ENCODE measurements around the gene RPGRIP1L.

DNA sequence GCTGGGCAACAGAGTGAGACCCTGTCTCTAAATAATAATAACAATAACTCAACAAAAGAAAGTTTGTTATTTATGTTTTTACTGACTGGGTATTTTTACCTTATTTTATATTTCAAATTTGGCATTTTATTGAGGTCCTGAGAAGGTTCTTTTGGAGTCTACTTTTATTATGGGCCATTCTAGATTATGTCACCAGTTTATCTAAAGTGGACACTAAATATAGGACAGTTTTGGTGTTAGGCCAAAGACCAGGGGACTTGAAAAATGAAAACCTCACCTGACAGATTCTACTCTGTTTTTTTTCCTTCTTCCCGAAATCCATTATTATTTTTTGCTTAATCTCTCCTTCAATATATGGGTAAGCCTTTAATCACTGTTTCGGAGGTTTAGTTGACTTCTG lies 8.4 kb upstream of the RPGRIP1L start:
- TF ChIP-seq, protein P1, sequence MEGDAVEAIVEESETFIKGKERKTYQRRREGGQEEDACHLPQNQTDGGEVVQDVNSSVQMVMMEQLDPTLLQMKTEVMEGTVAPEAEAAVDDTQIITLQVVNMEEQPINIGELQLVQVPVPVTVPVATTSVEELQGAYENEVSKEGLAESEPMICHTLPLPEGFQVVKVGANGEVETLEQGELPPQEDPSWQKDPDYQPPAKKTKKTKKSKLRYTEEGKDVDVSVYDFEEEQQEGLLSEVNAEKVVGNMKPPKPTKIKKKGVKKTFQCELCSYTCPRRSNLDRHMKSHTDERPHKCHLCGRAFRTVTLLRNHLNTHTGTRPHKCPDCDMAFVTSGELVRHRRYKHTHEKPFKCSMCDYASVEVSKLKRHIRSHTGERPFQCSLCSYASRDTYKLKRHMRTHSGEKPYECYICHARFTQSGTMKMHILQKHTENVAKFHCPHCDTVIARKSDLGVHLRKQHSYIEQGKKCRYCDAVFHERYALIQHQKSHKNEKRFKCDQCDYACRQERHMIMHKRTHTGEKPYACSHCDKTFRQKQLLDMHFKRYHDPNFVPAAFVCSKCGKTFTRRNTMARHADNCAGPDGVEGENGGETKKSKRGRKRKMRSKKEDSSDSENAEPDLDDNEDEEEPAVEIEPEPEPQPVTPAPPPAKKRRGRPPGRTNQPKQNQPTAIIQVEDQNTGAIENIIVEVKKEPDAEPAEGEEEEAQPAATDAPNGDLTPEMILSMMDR (IDR thresholded peaks at IDR 0.05) = no peak
- TF ChIP-seq POLR2A (IDR thresholded peaks at IDR 0.05) (no peak), EP300 (IDR thresholded peaks at IDR 0.05) (no peak)

Data from tibial nerve (tissue), 4 donors.